GM18526 (cell line): ENCODE results near the gene R3HCC1L.

Experiments
- POLR2A ChIP-seq: IDR thresholded peaks from 3 replicates; pipeline ENCODE4 v1.6.1; 2011; ENCODE audit not compliant: insufficient read length; ENCODE audit errors: extremely low read depth

R3HCC1L gene

GRCh38 chr10:98134431-98135221 lies at the start of gene R3HCC1L:
Gene R3HCC1L (plus strand): TSS chr10:98134657. CDS start chr10:98208115, 73,458 bp downstream.
- peak; percentile 88 for TF ChIP-seq POLR2A

- no peak for TF ChIP-seq POLR2A
Observed at GRCh38 chr10:98085238-98085637, 49.2 kb upstream of the R3HCC1L start.

- TF ChIP-seq POLR2A: no peak
Observed at GRCh38 chr10:98086837-98087708, 47.4 kb upstream of the R3HCC1L start.

- TF ChIP-seq POLR2A: no peak
Observed at GRCh38 chr10:98088186-98088971, 46.1 kb upstream of the R3HCC1L start.

DNA sequence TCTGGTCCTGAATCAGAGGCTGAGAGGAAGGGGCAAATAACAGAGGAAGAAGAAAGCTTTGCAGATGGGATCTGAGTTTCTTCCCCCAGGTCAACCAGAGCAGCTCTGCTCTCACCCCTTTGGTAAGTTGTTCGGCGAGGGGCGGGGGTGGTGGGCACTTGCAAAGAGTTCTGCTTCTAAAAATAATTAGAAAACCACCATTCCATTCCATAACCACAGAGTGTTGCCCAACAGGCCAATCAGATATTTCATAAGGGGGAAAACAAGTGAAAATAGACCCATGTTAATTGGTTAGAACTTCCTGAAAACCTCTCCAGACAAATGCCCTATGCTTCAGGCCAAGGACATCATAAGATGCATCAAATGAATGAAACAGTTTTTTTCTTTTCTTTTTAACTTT lies 43.6 kb upstream of the R3HCC1L start:
- TF ChIP-seq POLR2A: no peak

GRCh38 chr10:98096316-98096715 lies 38.1 kb upstream of the R3HCC1L start:
- TF ChIP-seq POLR2A: no peak

DNA sequence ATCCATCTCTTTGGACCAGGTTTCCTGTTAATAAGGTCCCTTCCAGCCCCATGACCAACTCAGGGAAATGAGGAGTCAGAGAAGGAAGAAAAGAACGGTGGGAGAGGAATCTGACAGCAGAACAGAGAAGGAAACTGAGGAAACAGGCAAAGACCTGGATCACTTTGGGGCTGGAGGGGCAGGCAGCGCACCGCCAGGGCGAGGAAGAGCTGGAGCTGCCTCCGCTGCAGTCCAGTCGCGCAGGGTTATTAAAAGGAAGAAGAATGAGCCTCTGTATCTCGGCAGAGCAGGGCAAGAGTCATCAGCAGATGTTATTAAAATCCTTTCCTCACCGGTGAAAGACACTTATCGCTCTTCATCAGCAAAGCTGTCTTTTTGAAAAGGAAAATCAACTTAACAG lies 37.7 kb upstream of the R3HCC1L start:
- no peak for TF ChIP-seq POLR2A

GRCh38 chr10:98097175-98097574 lies 37.3 kb upstream of the R3HCC1L start:
- TF ChIP-seq POLR2A: no peak

DNA sequence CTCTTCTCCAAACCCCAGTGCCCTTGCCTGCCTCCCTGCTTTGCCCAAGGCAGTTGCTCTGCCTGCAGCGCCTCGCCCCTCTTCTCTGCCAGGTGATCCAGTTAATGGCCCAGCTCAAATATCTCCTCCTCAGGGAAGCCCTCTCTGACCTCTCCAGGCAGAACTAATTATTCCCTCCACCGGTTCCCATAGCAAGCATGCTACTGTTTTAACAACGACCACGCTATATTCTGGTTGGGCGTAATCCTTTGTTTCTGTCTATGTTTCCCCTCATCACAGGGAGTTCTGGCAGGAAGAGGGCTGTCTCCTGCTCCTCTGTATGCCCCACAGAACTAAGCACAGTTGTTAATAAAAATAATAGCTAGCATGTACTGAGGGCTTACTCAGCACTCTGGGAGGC lies 36.8 kb upstream of the R3HCC1L start:
- TF ChIP-seq POLR2A: no peak

DNA sequence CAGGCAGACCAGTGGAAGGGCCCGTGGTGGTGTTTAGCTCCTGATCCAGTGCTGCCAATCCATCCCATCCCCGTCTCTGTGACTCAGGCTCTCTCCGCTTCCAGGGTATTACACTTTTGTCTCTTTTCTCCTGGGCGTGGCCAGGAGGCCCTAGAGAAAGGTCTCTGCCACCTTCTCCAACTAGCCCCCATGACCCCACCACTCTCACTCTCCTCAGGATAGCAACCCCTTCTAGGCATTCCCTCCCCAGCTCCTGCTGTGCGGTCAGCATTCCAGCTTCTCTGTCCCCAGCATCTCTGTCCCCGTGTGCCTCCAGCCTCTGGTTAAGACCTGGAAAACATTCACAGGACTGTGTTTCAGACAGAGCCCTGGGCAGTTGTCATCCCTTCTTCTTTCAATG lies 36.2 kb upstream of the R3HCC1L start:
- no peak for TF ChIP-seq POLR2A

DNA sequence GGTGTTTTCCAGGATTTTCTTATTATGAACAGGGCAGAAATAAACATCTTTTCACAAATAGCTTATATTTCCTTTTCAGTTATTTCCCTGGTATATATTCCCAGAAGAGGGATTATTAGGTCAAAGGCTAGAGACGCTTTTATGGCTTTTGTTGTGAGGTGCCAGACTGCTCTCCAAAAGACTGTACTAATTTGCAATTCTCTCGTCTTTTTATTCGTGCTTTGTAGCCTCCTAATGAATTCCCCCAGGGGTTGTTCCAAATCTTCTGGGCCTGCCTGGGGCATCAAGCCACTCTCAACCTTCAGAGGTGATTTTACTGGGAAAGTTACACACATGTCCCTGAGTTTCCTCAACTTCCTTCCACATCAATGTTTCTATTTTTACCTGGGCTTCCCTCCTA lies 34.0 kb upstream of the R3HCC1L start:
- no peak for TF ChIP-seq POLR2A

DNA sequence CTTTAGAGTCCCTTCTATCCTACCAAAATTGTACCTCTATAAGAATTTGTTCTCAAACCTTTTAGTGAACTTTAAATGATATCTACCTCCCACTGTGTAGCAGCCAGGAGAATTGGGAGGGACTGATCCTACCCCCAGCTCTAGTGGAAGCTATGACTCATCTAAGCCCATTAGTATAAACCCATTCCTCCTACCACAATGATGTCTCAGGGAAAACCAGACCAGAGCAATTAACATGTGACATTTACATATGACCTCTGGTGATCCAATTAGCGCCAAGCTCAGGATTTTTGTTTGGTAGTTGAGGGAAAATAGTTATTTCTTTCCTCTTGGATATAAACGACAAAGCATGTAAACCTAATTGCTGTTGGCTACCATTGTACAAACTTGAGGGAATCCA lies 33.1 kb upstream of the R3HCC1L start:
- no peak for TF ChIP-seq POLR2A

- TF ChIP-seq POLR2A: no peak
Observed at GRCh38 chr10:98104125-98104524, 30.3 kb upstream of the R3HCC1L start.

DNA sequence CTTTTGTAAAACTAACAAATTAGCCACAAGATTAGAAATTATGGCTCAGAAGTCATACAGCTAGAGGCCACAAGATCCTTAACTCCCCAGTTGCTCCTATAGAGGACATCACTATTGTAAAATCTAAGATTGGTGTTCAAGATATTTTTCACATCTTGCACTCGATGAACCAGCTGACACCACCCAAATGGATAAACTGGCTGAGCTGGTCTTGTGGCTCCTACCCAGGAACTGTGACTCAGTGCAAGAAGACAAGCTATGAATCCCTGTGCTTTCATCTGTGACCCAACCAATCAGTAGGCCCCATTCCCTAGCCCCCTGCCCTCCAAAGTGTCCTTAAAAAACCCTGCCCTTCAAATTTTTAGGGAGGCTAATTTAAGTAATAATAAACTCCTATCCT lies 27.9 kb upstream of the R3HCC1L start:
- TF ChIP-seq POLR2A: no peak

DNA sequence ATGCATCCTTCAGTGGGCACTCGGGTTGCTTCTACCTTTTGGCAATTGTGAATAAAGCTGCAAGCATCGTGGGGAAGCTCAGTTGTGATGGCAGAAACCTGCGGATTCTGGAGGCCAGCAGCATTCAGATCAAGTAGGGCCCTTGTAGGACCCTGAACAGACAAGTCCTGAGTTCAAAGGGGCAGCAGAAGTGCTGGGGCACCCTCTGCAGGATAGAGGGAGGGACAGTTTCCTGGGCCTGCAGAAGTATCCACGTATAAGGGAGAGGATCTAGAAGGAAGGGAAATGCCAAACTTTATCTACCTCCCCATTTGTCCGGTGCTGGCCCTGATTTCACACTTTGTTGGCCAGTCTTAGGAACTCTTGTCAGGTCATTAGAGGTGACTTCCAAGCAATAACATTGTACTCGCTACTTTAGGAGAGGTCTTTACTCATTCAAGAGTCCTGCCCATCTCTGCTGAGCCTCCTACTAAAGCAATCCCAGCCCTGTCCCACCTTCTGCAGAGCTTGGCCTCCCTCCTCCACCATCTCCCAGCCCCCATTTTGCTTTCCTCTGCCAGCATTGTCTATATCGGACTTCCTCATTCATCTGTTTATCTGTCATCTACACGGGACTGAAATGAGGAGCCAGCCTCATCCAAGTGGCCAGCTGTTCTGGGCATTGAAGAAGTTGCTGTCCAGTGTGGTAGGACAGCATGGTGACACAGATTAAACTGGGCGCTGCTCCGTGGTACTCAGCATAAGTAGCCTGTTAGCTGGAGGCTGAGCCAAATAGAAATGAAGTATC lies 26.6 kb upstream of the R3HCC1L start:
- no peak for TF ChIP-seq POLR2A
